Measurements from ENCODE around the gene PPIP5K2.

Gene PPIP5K2

GRCh38 chr5:103228061-103228460 is 108.0 kb downstream of the PPIP5K2 start:
- Histone ChIP-seq H3K9me3 (replicated peaks; ENCODE audit: insufficient read depth, low read length) (no peaks in the 10 kb centered on the region), H3K4me3 (ENCODE audit: low read length) (no peak overlapping the region), H3K79me2 (ENCODE audit: low read length) (no peaks in the 10 kb centered on the region), H3K9me2 (replicated peaks; ENCODE audit: insufficient read depth, low read length) (no peaks in the 10 kb centered on the region), H3K9ac (ENCODE audit: low read length) (no peak overlapping the region), H3F3A (ENCODE audit: insufficient read depth, low read length) (no peaks in the 10 kb centered on the region), H2AFZ (ENCODE audit: low read length) (no peak overlapping the region), H3K27ac (ENCODE audit: low read length) (no peak overlapping the region), H3K4me1 (ENCODE audit: low read length) (no peaks in the 10 kb centered on the region), H3K4me2 (ENCODE audit: low read depth, low read length) (no peak overlapping the region), H3K36me3 (replicated peaks; ENCODE audit: insufficient read depth, low read length) (no peaks in the 10 kb centered on the region), H4K20me1 (ENCODE audit: insufficient read depth, low read length) (no peaks in the 10 kb centered on the region), H3K27me3 (replicated peaks; ENCODE audit: insufficient read depth, low read length) (no peaks in the 10 kb centered on the region)
- no peak for DNase-seq
- TF ChIP-seq EZH2 (optimal IDR thresholded peaks at IDR 0.05; ENCODE audit: low read depth, low read length): no peak
- TF ChIP-seq EZH2phosphoT487 (IDR thresholded peaks at IDR 0.05; ENCODE audit: low read length): no peak
- TF ChIP-seq CTCF (IDR thresholded peaks at IDR 0.05; ENCODE audit: low read length): no peak

GRCh38 chr5:103228588-103228987 is 108.5 kb downstream of the PPIP5K2 start:
- TF ChIP-seq CTCF (IDR thresholded peaks at IDR 0.05; ENCODE audit: low read length) (no peak), EZH2 (optimal IDR thresholded peaks at IDR 0.05; ENCODE audit: low read depth, low read length) (no peak), EZH2phosphoT487 (IDR thresholded peaks at IDR 0.05; ENCODE audit: low read length) (no peak)
- H4K20me1 ChIP-seq (ENCODE audit: insufficient read depth, low read length): no peaks in the 10 kb centered on the region
- H3K9me2 ChIP-seq (replicated peaks; ENCODE audit: insufficient read depth, low read length): no peaks in the 10 kb centered on the region
- H3K4me3 ChIP-seq (ENCODE audit: low read length): no peak overlapping the region
- no peaks in the 10 kb centered on the region for H3K9me3 ChIP-seq (replicated peaks; ENCODE audit: insufficient read depth, low read length)
- no peak overlapping the region for H3K27ac ChIP-seq (ENCODE audit: low read length)
- H3K79me2 ChIP-seq (ENCODE audit: low read length): no peaks in the 10 kb centered on the region
- H2AFZ ChIP-seq (ENCODE audit: low read length): no peak overlapping the region
- H3K4me2 ChIP-seq (ENCODE audit: low read depth, low read length): no peak overlapping the region
- no peaks in the 10 kb centered on the region for H3K4me1 ChIP-seq (ENCODE audit: low read length)
- H3K9ac ChIP-seq (ENCODE audit: low read length): no peak overlapping the region
- no peak for DNase-seq
- H3F3A ChIP-seq (ENCODE audit: insufficient read depth, low read length): no peaks in the 10 kb centered on the region
- H3K36me3 ChIP-seq (replicated peaks; ENCODE audit: insufficient read depth, low read length): no peaks in the 10 kb centered on the region
- no peaks in the 10 kb centered on the region for H3K27me3 ChIP-seq (replicated peaks; ENCODE audit: insufficient read depth, low read length)

GRCh38 chr5:103232393-103232999 is 112.4 kb downstream of the PPIP5K2 start:
- Histone ChIP-seq H3K9me2 (replicated peaks; ENCODE audit: insufficient read depth, low read length) (no peaks in the 10 kb centered on the region), H3F3A (ENCODE audit: insufficient read depth, low read length) (0 out of 2 replicates have a peak, but pooled peaks cover 4% of the 10 kb centered on the region), H3K4me1 (ENCODE audit: low read length) (peaks cover 6% of the 10 kb centered on the region; the same call in 1 of the 2 replicates), H4K20me1 (ENCODE audit: insufficient read depth, low read length) (no peaks in the 10 kb centered on the region), H3K36me3 (replicated peaks; ENCODE audit: insufficient read depth, low read length) (no peaks in the 10 kb centered on the region), H3K79me2 (ENCODE audit: low read length) (no peaks in the 10 kb centered on the region), H3K27ac (ENCODE audit: low read length) (no peak overlapping the region), H3K4me3 (ENCODE audit: low read length) (no peak overlapping the region), H3K27me3 (replicated peaks; ENCODE audit: insufficient read depth, low read length) (no peaks in the 10 kb centered on the region), H3K9ac (ENCODE audit: low read length) (no peak overlapping the region), H2AFZ (ENCODE audit: low read length) (no peak overlapping the region), H3K9me3 (replicated peaks; ENCODE audit: insufficient read depth, low read length) (no peaks in the 10 kb centered on the region), H3K4me2 (ENCODE audit: low read depth, low read length) (no peak overlapping the region)
- DNase-seq: peak; percentile 58
- TF ChIP-seq EZH2phosphoT487 (IDR thresholded peaks at IDR 0.05; ENCODE audit: low read length): no peak
- TF ChIP-seq EZH2 (optimal IDR thresholded peaks at IDR 0.05; ENCODE audit: low read depth, low read length): no peak
- peak; percentile 90 for TF ChIP-seq CTCF (IDR thresholded peaks at IDR 0.05; ENCODE audit: low read length)
